Vagina (tissue), 2 donors: Measurements from ENCODE around the gene ZNF500.

ENCODE experiments used
- CTCF ChIP-seq, 3 experiments: fragments of 450-650 bp in 2 of 3; fragments of 200-600 bp in 1 of 3; sonication (generic) in 1 of 3; IDR thresholded peaks; one replicate each; pipeline ENCODE4 v1.5.1; 2017 to 2019; ENCODE audit warnings: antibody characterized with exemption in 3 of 3, mild to moderate bottlenecking in 2 of 3, moderate library complexity in 2 of 3
- POLR2A ChIP-seq, 2 donors: fragments of 450-650 bp; IDR thresholded peaks; one replicate each; pipeline ENCODE4 v1.6.1; 2017; ENCODE audit warnings: antibody characterized with exemption in 2 of 2, mild to moderate bottlenecking in 2 of 2, moderate library complexity in 2 of 2
- POLR2AphosphoS5 ChIP-seq, 2 donors: sonication (generic); formaldehyde crosslinking; IDR thresholded peaks; one replicate each; pipeline ENCODE4 v1.9.0; 2017; ENCODE audit warnings: antibody characterized with exemption in 2 of 2, mild to moderate bottlenecking in 2 of 2, low read depth in 1 of 2; ENCODE audit not compliant: insufficient read depth in 1 of 2

- TF ChIP-seq CTCF (IDR thresholded peaks at IDR 0.05) (no peak), POLR2AphosphoS5 (IDR thresholded peaks at IDR 0.05; ENCODE audit: insufficient read depth in 1 of 2, low read depth in 1 of 2) (no peak), POLR2A (IDR thresholded peaks at IDR 0.05) (no peak)
These were observed 66.5 kb downstream of the ZNF500 start for GRCh38 chr16:4700380-4700996.
